Measurements from ENCODE around the gene ERV3-1.
"Not testable (repeated sequence)": the region's sequence is repeated elsewhere in the genome, so short reads cannot be mapped to it uniquely, and the experiment has no call there.

ERV3-1 gene

GRCh38 chr7:65037740-65038688 is 31.5 kb upstream of the ERV3-1 start:
- H3K27ac ChIP-seq (replicated peaks), result peak overlapping the region; percentile 90
- H3K27me3 ChIP-seq (ENCODE audit: insufficient read depth, poor library complexity, severe bottlenecking), result no peaks in the 10 kb centered on the region
- TF ChIP-seq POLR2AphosphoS5 (IDR thresholded peaks at IDR 0.05; ENCODE audit: low read depth) (peak; percentile 46; the same call in 1 of the 2 replicates), SPI1 (IDR thresholded peaks at IDR 0.05; ENCODE audit: borderline replicate concordance, low read depth) (no peak)
- peak; percentile 63 to 90 for DNase-seq (ENCODE audit: low read depth in 1 of 2, low spot score in 1 of 2)
- peak overlapping the region; percentile 71 for H3K4me3 ChIP-seq (replicated peaks; ENCODE audit: insufficient read depth, low read length)

GRCh38 chr7:65036526-65036925 is 30.0 kb upstream of the ERV3-1 start:
- peak overlapping the region; percentile 64 for H3K27ac ChIP-seq (replicated peaks)
- not testable (repeated sequence) for H3K27me3 ChIP-seq (ENCODE audit: insufficient read depth, poor library complexity, severe bottlenecking)
- peak overlapping the region; percentile 16; the same call in 1 of the 2 replicates for H3K4me3 ChIP-seq (replicated peaks; ENCODE audit: insufficient read depth, low read length)
- peak; percentile 64; the same call in 1 of the 2 replicates for TF ChIP-seq SPI1 (IDR thresholded peaks at IDR 0.05; ENCODE audit: borderline replicate concordance, low read depth)
- DNase-seq (ENCODE audit: low read depth in 1 of 2, low spot score in 1 of 2), result peak in 1 of 2 experiments; percentile 75

GRCh38 chr7:65035469-65035868 is 29.0 kb upstream of the ERV3-1 start:
- not testable (repeated sequence) for H3K4me3 ChIP-seq (replicated peaks; ENCODE audit: insufficient read depth, low read length); DNase-seq (ENCODE audit: low read depth in 1 of 2, low spot score in 1 of 2); H3K27me3 ChIP-seq (ENCODE audit: insufficient read depth, poor library complexity, severe bottlenecking)
- H3K27ac ChIP-seq (replicated peaks), result peak overlapping the region; percentile 64; the same call in 1 of the 2 replicates

- H3K27ac ChIP-seq (replicated peaks); H3K27me3 ChIP-seq (ENCODE audit: insufficient read depth, poor library complexity, severe bottlenecking); DNase-seq (ENCODE audit: low read depth in 1 of 2, low spot score in 1 of 2); H3K4me3 ChIP-seq (replicated peaks; ENCODE audit: insufficient read depth, low read length): not testable (repeated sequence)
These were observed 27.8 kb upstream of the ERV3-1 start for GRCh38 chr7:65034120-65034782.

GRCh38 chr7:65033391-65033790 is 26.9 kb upstream of the ERV3-1 start:
- not testable (repeated sequence) for H3K4me3 ChIP-seq (replicated peaks; ENCODE audit: insufficient read depth, low read length); H3K27me3 ChIP-seq (ENCODE audit: insufficient read depth, poor library complexity, severe bottlenecking); H3K27ac ChIP-seq (replicated peaks); DNase-seq (ENCODE audit: low read depth in 1 of 2, low spot score in 1 of 2)

GRCh38 chr7:65025023-65025422 is 18.5 kb upstream of the ERV3-1 start:
- H3K4me3 ChIP-seq (replicated peaks; ENCODE audit: insufficient read depth, low read length); DNase-seq (ENCODE audit: low read depth in 1 of 2, low spot score in 1 of 2); H3K27ac ChIP-seq (replicated peaks); H3K27me3 ChIP-seq (ENCODE audit: insufficient read depth, poor library complexity, severe bottlenecking): not testable (repeated sequence)

- not testable (repeated sequence) for DNase-seq (ENCODE audit: low read depth in 1 of 2, low spot score in 1 of 2); H3K4me3 ChIP-seq (replicated peaks; ENCODE audit: insufficient read depth, low read length); H3K27me3 ChIP-seq (ENCODE audit: insufficient read depth, poor library complexity, severe bottlenecking); H3K27ac ChIP-seq (replicated peaks)
These were observed 14.5 kb upstream of the ERV3-1 start for GRCh38 chr7:65020978-65021377.

GRCh38 chr7:65009881-65010280 is 3.4 kb upstream of the ERV3-1 start:
- not testable (repeated sequence) for H3K4me3 ChIP-seq (replicated peaks; ENCODE audit: insufficient read depth, low read length); H3K27ac ChIP-seq (replicated peaks); DNase-seq (ENCODE audit: low read depth in 1 of 2, low spot score in 1 of 2); H3K27me3 ChIP-seq (ENCODE audit: insufficient read depth, poor library complexity, severe bottlenecking)

- DNase-seq (ENCODE audit: low read depth in 1 of 2, low spot score in 1 of 2); H3K27ac ChIP-seq (replicated peaks); H3K27me3 ChIP-seq (ENCODE audit: insufficient read depth, poor library complexity, severe bottlenecking); H3K4me3 ChIP-seq (replicated peaks; ENCODE audit: insufficient read depth, low read length): not testable (repeated sequence)
These were observed 2.9 kb upstream of the ERV3-1 start for GRCh38 chr7:65009394-65009793.

GRCh38 chr7:65007036-65007435 is 549 bp upstream of the ERV3-1 start:
- not testable (repeated sequence) for H3K27me3 ChIP-seq (ENCODE audit: insufficient read depth, poor library complexity, severe bottlenecking)
- TF ChIP-seq SPI1 (IDR thresholded peaks at IDR 0.05; ENCODE audit: borderline replicate concordance, low read depth), result peak; percentile 38; the same call in 1 of the 2 replicates
- Histone ChIP-seq H3K27ac (replicated peaks) (peak overlapping the region; percentile 77), H3K4me3 (replicated peaks; ENCODE audit: insufficient read depth, low read length) (peak overlapping the region; percentile 60; the same call in 1 of the 2 replicates)
- DNase-seq (ENCODE audit: low read depth in 1 of 2, low spot score in 1 of 2), result peak; percentile 31 to 52

All from HL-60 (cell line).